Neural crest cell (in vitro differentiated cells): ENCODE data around the gene UEVLD. TPM values are rescaled to one million over a fixed set of nuclear protein-coding genes. Genes with fewer than 3 reads are reported as not detected.
A peak's percentile ranks its signal among the peaks of the same experiment; 100 is the strongest.

Experiments used
- DNase-seq: peaks from one replicate; pipeline ENCODE4 v3.0.0; 2021; ENCODE audit warnings: low read depth, mixed read lengths, low spot score
- H3K27ac Mint-ChIP-seq: one replicate; pipeline ENCODE4 v1.8.0; 2021; ENCODE audit warnings: mild to moderate bottlenecking, mixed read lengths; ENCODE audit not compliant: unreplicated experiment
- H3K27me3 Mint-ChIP-seq: 2 replicates; pipeline ENCODE4 v1.8.0; 2021; ENCODE audit warnings: low read depth, mild to moderate bottlenecking, mixed read lengths
- H3K36me3 Mint-ChIP-seq: 2 replicates; pipeline ENCODE4 v1.8.0; 2021; ENCODE audit warnings: low read depth, mild to moderate bottlenecking, mixed read lengths
- H3K4me1 Mint-ChIP-seq: 2 replicates; pipeline ENCODE4 v1.8.0; 2021; ENCODE audit warnings: mixed read lengths
- H3K4me3 Mint-ChIP-seq: one replicate; pipeline ENCODE4 v1.8.0; 2021; ENCODE audit warnings: mild to moderate bottlenecking, mixed read lengths
- H3K9me3 Mint-ChIP-seq: 2 replicates; pipeline ENCODE4 v1.8.0; 2021; ENCODE audit warnings: mixed read lengths
- CTCF ChIP-seq: fragments of 200-600 bp; sonication (generic); conservative IDR thresholded peaks from 2 replicates; pipeline ENCODE4 v1.5.0; 2021; ENCODE audit warnings: antibody characterized with exemption, mild to moderate bottlenecking
- long read RNA-seq: library from polyadenylated mRNA; unstranded; transcript quantifications from one replicate; pipeline ENCODE4 v2.0.0, GENCODE V29; 2020
- total RNA-seq: library from RNA; stranded (reverse); gene quantifications from 2 replicates; pipeline ENCODE4 v1.2.1, GENCODE V29; 2021

The UEVLD gene
- 10.2 and 11.1 TPM in 2 replicates for total RNA-seq
- long read RNA-seq, full-length matches to known transcripts, result 8 of 12 reads
- long read RNA-seq, partial matches to known transcripts, result 2 of 12 reads
- long read RNA-seq, other reads (novel, unspliced or antisense), result 2 of 12 reads

DNA sequence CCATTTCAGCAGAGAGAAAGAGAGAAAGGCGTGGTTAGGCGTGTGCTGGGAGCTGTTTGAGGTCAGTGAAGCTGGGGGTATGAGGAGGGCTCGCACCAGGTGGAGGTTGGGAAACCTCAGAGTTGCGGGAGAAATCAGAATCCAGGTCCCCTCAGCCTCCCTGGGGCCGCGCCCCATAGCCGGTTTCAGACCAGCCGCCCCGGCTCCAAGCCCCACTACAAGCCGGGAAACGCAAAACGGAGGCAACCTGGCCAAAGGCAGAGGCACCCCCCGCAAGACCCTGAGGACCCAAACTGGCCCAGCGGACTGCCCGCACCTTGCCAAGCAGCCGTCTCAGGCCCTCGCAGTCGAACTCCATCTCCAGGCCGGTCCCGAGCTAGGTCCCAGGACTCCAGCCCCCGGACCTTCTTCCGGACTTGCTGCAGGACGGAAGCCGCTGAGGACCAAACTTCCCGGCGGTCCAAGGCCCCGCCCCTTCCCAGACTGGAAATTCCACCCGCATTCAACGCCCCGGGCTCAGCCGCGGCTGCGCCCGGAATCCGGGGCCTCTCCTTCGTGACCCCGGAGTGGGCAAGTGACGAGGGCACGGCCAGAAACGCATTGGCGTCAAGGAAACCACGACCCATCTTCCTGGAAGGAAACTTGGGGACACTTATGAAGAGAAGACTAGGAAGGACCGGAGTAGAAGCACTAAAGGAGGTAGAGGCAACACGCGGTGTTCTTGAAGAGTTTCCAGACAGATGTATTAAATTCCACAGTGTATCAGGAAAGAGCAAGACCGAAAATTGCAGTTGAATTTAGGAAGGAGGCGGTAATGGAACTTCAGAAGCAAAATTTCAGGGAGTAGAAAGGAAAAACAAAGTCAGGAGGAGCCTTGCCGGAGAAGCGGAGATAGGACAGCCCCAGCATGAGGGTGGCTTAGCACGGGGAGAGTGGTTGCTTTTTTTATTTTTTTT, at the start of gene UEVLD:
UEVLD (minus strand) TSS at position 438 of the 956 bp plus-strand sequence; CDS start at position 358, 80 bp downstream.
- no peaks in the 10 kb centered on the region for H3K36me3 Mint-ChIP-seq
- H3K4me3 Mint-ChIP-seq, result no peak within 1 kb of the TSS
- H3K4me1 Mint-ChIP-seq, result no peaks in the 10 kb centered on the region
- H3K9me3 Mint-ChIP-seq, result no peaks in the 10 kb centered on the region
- H3K27me3 Mint-ChIP-seq, result no peaks in the 10 kb centered on the region
- TF ChIP-seq CTCF, result no peak
- DNase-seq, result peak; percentile 82
- H3K27ac Mint-ChIP-seq, result no peak within 1 kb of the TSS

DNA sequence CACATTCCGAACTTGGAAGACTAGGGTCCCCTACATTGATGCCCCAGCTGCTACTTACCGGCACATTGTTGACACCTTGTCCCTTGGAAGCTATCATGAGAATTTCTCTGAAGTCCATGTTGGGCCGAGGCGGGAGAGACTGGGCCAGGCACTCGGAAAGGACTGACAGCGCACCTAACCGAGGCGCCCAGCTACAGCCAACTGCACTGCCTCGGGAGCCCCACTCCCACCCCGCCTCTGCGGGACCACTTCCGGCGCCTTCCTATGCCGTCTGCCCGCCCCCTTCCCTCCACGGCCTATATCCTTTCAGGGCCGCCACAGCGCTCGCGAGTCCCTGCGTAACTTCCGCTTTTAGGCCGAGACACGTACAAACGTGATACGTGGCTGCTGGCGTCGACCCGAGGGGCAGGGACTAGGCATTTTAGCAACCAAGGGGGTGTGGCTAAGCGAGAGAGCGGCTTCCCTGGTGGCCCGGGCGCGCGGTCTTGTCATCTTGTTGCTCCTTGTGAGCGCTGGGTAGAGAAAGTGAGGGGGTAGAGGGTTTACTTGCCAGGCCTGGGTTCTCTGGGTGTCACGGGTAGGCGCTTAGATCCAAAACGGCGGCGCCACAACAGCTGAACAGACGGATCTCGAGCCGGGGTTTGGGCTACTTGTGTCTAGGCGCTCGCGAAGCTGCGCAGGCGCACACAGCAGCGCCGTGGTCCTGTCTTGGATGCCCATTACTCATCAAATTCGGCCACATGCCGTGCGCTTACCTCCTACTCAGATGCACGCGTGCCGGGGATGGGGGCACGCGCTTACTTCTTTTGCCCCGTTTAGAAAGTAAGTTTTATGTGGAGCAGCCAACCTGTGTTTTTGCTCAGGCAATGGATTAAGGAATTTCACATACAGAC, 45.9 kb upstream of the UEVLD start, which contains the start of gene SPTY2D1:
SPTY2D1 (minus strand) TSS at position 203 of the 893 bp plus-strand sequence; CDS start at position 118, 85 bp downstream.
- TF ChIP-seq CTCF, result no peak
- H3K27ac Mint-ChIP-seq, result peak within 1 kb of the TSS; percentile 100
- H3K4me3 Mint-ChIP-seq, result peak within 1 kb of the TSS; percentile 96
- H3K36me3 Mint-ChIP-seq, result no peaks in the 10 kb centered on the region
- peak; percentile 88 for DNase-seq
- peaks cover 26% of the 10 kb centered on the region for H3K4me1 Mint-ChIP-seq
- peaks cover 28% of the 10 kb centered on the region for H3K27me3 Mint-ChIP-seq
- no peaks in the 10 kb centered on the region for H3K9me3 Mint-ChIP-seq

DNA sequence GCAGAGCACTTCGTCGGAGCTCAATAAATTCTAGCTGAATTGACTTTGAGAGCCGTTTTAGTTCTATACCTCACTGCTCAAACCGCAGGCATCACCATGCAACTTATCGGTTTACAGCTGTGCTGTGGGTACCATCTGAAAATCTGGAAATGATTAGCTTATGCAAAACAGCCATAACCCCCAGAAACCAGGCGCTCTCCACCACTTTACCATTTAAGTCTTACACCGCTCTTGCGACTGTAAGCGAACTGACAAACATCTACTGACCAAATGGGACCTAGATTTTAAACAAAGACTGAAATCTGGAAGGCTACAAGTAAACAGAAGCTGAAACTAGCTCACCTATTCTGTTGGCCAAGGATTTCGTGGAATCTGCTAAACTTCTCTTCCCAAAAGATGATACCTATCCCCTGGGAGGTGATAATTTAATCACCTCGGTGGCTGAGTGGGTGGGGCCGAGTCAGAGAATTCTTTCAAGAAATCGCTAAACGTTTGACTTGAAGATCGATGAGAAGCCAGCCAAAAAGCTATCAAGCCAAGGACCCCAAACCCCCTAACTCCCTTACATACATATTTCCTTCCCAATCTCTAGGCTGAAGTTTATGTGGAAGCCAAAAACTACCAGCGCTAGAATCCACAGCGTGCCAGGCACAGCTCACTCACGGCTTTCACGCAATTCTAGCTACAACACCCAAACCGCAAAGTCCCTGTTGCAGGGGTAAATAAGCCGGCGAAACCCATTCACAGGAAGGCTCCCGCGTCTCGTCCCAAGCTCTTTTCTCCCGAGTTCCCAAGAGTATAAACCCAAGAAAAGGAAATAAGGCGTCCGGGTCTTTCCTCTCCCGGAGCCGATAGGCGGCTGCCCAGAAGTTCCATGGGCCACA, 45.0 kb upstream of the UEVLD start:
- peak overlapping the region; percentile 96 for H3K4me3 Mint-ChIP-seq
- TF ChIP-seq CTCF, result no peak
- peaks cover 26% of the 10 kb centered on the region for H3K4me1 Mint-ChIP-seq
- H3K27ac Mint-ChIP-seq, result peak overlapping the region; percentile 100
- no peak for DNase-seq
- H3K27me3 Mint-ChIP-seq, result peaks cover 21% of the 10 kb centered on the region
- H3K9me3 Mint-ChIP-seq, result no peaks in the 10 kb centered on the region
- no peaks in the 10 kb centered on the region for H3K36me3 Mint-ChIP-seq

DNA sequence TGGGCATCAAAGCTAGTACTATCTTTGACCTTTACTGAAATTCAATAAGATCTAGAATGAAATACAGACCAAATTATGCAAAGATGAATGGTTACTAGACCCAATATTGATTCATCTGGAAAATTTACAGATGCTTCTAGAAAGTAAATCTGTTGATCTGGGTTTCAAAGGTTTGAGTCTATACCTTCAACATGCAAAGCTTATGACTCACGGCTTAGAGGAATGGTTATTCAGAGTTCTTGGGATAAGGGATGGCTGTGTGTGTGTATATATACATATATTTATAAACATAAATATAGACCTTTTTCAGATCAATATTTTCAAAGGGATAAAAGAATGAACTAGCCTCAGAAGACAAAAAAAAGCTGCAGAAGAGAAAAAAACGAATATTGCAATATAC, 44.3 kb upstream of the UEVLD start:
- Mint-ChIP-seq H3K36me3 (no peaks in the 10 kb centered on the region), H3K27me3 (peaks cover 17% of the 10 kb centered on the region)

More for the DNA sequence above, 44.3 kb upstream of the UEVLD start:
- Mint-ChIP-seq H3K4me1 (peaks cover 26% of the 10 kb centered on the region), H3K27ac (no peak overlapping the region), H3K4me3 (peak overlapping the region; percentile 96), H3K9me3 (no peaks in the 10 kb centered on the region)
- no peak for DNase-seq
- TF ChIP-seq CTCF, result no peak
